Prostate gland (tissue), 2 donors: Measurements from ENCODE around the gene ZNF292.

Source experiments
- POLR2A ChIP-seq: fragments of 450-650 bp; IDR thresholded peaks from one replicate; pipeline ENCODE4 v1.6.1; 2016; ENCODE audit warnings: antibody characterized with exemption, mild to moderate bottlenecking
- POLR2AphosphoS5 ChIP-seq: sonication (generic); formaldehyde crosslinking; IDR thresholded peaks from one replicate; pipeline ENCODE4 v1.6.1; 2017; ENCODE audit warnings: antibody characterized with exemption
- TF ChIP-seq, protein P1 (sequence below), 4 experiments: fragments of 200-600 bp in 2 of 4; fragments of 450-650 bp in 2 of 4; sonication (generic) in 2 of 4; IDR thresholded peaks; 1 replicate in 3 of 4; 2 replicates in 1 of 4; pipeline ENCODE4 v1.5.1; 2016 to 2019; ENCODE audit warnings: antibody characterized with exemption in 4 of 4, mild to moderate bottlenecking in 2 of 4, moderate library complexity in 2 of 4

DNA sequence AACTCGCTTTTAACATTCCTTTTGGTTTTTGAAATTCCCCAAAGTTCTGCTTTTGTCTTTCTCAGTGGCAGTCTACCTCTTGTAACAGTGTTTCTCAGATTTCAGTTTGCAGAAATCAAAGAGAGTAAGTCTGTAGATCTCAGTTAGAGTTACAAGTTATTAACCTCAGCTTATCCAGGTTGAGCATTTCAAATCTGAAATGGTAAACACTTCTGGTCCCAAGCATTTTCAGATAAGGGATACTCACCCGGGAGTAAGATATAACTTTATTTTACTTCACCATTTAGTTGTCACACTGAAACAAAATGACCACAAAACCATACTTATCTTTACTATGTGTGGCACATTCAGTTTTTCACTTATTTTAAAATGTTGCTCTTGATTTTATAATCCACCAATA lies 9.8 kb downstream of the ZNF292 start:
- TF ChIP-seq, protein P1, sequence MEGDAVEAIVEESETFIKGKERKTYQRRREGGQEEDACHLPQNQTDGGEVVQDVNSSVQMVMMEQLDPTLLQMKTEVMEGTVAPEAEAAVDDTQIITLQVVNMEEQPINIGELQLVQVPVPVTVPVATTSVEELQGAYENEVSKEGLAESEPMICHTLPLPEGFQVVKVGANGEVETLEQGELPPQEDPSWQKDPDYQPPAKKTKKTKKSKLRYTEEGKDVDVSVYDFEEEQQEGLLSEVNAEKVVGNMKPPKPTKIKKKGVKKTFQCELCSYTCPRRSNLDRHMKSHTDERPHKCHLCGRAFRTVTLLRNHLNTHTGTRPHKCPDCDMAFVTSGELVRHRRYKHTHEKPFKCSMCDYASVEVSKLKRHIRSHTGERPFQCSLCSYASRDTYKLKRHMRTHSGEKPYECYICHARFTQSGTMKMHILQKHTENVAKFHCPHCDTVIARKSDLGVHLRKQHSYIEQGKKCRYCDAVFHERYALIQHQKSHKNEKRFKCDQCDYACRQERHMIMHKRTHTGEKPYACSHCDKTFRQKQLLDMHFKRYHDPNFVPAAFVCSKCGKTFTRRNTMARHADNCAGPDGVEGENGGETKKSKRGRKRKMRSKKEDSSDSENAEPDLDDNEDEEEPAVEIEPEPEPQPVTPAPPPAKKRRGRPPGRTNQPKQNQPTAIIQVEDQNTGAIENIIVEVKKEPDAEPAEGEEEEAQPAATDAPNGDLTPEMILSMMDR (IDR thresholded peaks at IDR 0.05): no peak
- TF ChIP-seq POLR2A: no peak
- no peak for TF ChIP-seq POLR2AphosphoS5
